Stomach (tissue), 9 donors: ENCODE measurements around the gene CNR2. TPM values are rescaled to one million over a fixed set of nuclear protein-coding genes. Genes with fewer than 3 reads are reported as not detected.

ENCODE experiments used
- DNase-seq, 2 donors: peaks; one replicate each; pipeline versions ENCODE4 v3.0.0 to v3.0.0-alpha.2; 2013 to 2019
- H3K27ac ChIP-seq, 5 donors: fragments of 200-600 bp in 4 of 5; sonication (generic) in 4 of 5; one replicate each; pipeline ENCODE4 v1.5.1; 2013 to 2019; ENCODE audit warnings: mild to moderate bottlenecking in 1 of 5, moderate library complexity in 1 of 5
- H3K27me3 ChIP-seq, 3 donors: fragments of 200-600 bp; sonication (generic); one replicate each; pipeline ENCODE4 v1.5.1; 2017 to 2019; ENCODE audit warnings: mixed run types in 1 of 3
- H3K36me3 ChIP-seq, 4 donors: fragments of 200-600 bp; sonication (generic); 1 replicate in 3 of 4; 2 replicates in 1 of 4; pipeline ENCODE4 v1.5.1; 2016 to 2019
- H3K4me1 ChIP-seq, 4 donors: fragments of 200-600 bp; sonication (generic); one replicate each; pipeline ENCODE4 v1.5.1; 2016 to 2019
- H3K4me3 ChIP-seq, 4 donors: fragments of 200-600 bp; sonication (generic) in 3 of 4; one replicate each; pipeline ENCODE4 v1.5.1; 2016 to 2019; ENCODE audit warnings: mild to moderate bottlenecking in 1 of 4
- H3K9me3 ChIP-seq, 4 donors: fragments of 200-600 bp; sonication (generic); one replicate each; pipeline ENCODE4 v1.5.1; 2016 to 2019
- EP300 ChIP-seq: sonication (generic); formaldehyde crosslinking; IDR thresholded peaks from one replicate; pipeline ENCODE4 v1.6.1; 2017; ENCODE audit warnings: antibody characterized with exemption
- POLR2A ChIP-seq, 4 donors: fragments of 450-650 bp; IDR thresholded peaks; one replicate each; pipeline ENCODE4 v1.6.1; 2016; ENCODE audit warnings: antibody characterized with exemption in 4 of 4, control low read depth in 2 of 4, mild to moderate bottlenecking in 1 of 4, moderate library complexity in 1 of 4
- POLR2AphosphoS5 ChIP-seq, 3 donors: sonication (generic); formaldehyde crosslinking; IDR thresholded peaks; one replicate each; pipeline ENCODE4 v1.6.1; 2016; ENCODE audit warnings: antibody characterized with exemption in 3 of 3
- WGBS, 5 donors: extraction: QIAGEN DNeasy Blood & Tissue Kit in 3 of 5; methylation state at CpG; one replicate each; pipeline versions ENCODE4 v1.1.5 to v1.1.7; 2013 to 2018; 5-methylcytosine and 5-hydroxymethylcytosine counted together
- intact Hi-C: fragments of 100-400 bp; cut with DNase I; formaldehyde crosslinking; loops from one replicate; pipeline ENCODE4 v1.15.1; 2023; ENCODE audit warnings: low total_unique reads
- polyA plus RNA-seq, 3 donors: library from polyadenylated mRNA; stranded (reverse); fragments of 200-250 nt; gene quantifications; one replicate each; pipeline ENCODE4 v1.2.3, GENCODE V29; 2013
- total RNA-seq, 5 donors: library from RNA; depleted of rRNA; stranded (reverse); fragments of >200 nt; gene quantifications; one replicate each; pipeline versions ENCODE4 v1.1.0 to v1.2.3, GENCODE V29; 2014 to 2016
- TF ChIP-seq, protein P1 (sequence below), 7 experiments: fragments of 450-650 bp in 4 of 7; fragments of 200-600 bp in 3 of 7; sonication (generic) in 3 of 7; IDR thresholded peaks; one replicate each; pipeline ENCODE4 v1.5.1; 2016 to 2019; ENCODE audit warnings: antibody characterized with exemption in 7 of 7, control low read depth in 2 of 7, mild to moderate bottlenecking in 1 of 7
- donor health status: healthy with polysubstance abuse.
- donor health status: Bipolar disorder and iron deficiency.
- donor health status: healthy.

CNR2 gene
- total and polyA plus RNA-seq, 8 donors, result 0.18 to 0.23 TPM; not detected in 6

DNA sequence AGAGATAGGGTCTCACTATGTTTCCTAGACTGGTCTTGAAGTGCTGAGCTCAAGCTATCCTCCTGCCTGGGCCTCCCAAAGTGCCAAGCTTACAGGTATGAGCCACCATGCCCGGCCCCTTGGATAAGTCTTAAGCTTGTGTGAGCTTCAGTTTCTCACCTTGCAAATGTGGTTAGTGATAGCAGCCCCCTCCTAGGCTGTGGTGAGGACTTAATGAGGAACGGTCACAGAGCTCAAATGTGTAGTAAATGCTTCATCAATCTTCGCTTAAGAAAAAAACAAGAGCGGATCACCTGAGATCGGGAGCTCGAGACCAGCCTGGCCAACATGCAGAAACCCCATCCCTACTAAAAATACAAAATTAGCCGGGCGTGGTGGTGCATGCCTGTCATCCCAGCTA lies 3.0 kb downstream of the CNR2 start:
- intact Hi-C loops, result no loop called here
- H3K9me3 ChIP-seq, result no peaks in the 10 kb centered on the region
- TF ChIP-seq EP300 (no peak), POLR2AphosphoS5 (IDR thresholded peaks at IDR 0.05) (no peak), POLR2A (IDR thresholded peaks at IDR 0.05) (no peak)
- TF ChIP-seq, protein P1, sequence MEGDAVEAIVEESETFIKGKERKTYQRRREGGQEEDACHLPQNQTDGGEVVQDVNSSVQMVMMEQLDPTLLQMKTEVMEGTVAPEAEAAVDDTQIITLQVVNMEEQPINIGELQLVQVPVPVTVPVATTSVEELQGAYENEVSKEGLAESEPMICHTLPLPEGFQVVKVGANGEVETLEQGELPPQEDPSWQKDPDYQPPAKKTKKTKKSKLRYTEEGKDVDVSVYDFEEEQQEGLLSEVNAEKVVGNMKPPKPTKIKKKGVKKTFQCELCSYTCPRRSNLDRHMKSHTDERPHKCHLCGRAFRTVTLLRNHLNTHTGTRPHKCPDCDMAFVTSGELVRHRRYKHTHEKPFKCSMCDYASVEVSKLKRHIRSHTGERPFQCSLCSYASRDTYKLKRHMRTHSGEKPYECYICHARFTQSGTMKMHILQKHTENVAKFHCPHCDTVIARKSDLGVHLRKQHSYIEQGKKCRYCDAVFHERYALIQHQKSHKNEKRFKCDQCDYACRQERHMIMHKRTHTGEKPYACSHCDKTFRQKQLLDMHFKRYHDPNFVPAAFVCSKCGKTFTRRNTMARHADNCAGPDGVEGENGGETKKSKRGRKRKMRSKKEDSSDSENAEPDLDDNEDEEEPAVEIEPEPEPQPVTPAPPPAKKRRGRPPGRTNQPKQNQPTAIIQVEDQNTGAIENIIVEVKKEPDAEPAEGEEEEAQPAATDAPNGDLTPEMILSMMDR (IDR thresholded peaks at IDR 0.05), result no peak
- no peak overlapping the region for H3K27ac ChIP-seq
- 88 to 93% (median 91%) methylated on average over 8 of the region's 8 CpGs for WGBS, 5 donors
- DNase-seq, result no peak
- no peak overlapping the region for H3K4me3 ChIP-seq
- no peaks in the 10 kb centered on the region for H3K36me3 ChIP-seq
- peaks cover 6 to 27% (median 9%) of the 10 kb centered on the region in 4 donors for H3K4me1 ChIP-seq
- H3K27me3 ChIP-seq, result peaks cover 0 to 13% (median 0%) of the 10 kb centered on the region in 3 donors

DNA sequence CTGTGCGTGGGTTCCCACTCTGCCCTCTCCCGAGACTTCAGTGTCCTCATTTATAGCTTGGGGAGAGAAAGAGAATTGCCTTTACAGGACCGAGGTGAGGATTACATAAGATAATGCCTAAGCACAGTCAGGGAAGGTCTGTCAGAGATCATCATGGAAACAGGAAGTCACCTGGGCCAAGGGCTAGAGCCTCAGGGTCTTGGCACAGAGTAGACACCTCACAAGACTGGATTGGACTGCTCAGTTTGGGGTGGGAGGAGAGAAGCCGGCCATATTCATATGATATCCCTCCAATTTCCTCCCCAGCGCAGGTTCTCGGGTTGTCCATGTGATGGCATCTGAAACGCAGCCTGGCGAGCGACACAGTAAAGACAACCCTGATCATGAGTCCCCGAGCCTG lies 3.8 kb downstream of the CNR2 start:
- intact Hi-C loops, result no loop called here
- Histone ChIP-seq H3K36me3 (no peaks in the 10 kb centered on the region), H3K4me3 (no peak overlapping the region), H3K4me1 (peaks cover 6 to 27% (median 9%) of the 10 kb centered on the region in 4 donors), H3K9me3 (no peaks in the 10 kb centered on the region), H3K27me3 (peaks cover 0 to 18% (median 0%) of the 10 kb centered on the region in 3 donors), H3K27ac (peak overlapping the region in 1 of 5 donors; percentile 12)
- TF ChIP-seq, protein P1 (IDR thresholded peaks at IDR 0.05), result no peak
- no peak for DNase-seq
- whole genome bisulfite sequencing, 5 donors, result 56 to 83% (median 75%) methylated on average over 9 to 10 of the region's 10 CpGs

DNA sequence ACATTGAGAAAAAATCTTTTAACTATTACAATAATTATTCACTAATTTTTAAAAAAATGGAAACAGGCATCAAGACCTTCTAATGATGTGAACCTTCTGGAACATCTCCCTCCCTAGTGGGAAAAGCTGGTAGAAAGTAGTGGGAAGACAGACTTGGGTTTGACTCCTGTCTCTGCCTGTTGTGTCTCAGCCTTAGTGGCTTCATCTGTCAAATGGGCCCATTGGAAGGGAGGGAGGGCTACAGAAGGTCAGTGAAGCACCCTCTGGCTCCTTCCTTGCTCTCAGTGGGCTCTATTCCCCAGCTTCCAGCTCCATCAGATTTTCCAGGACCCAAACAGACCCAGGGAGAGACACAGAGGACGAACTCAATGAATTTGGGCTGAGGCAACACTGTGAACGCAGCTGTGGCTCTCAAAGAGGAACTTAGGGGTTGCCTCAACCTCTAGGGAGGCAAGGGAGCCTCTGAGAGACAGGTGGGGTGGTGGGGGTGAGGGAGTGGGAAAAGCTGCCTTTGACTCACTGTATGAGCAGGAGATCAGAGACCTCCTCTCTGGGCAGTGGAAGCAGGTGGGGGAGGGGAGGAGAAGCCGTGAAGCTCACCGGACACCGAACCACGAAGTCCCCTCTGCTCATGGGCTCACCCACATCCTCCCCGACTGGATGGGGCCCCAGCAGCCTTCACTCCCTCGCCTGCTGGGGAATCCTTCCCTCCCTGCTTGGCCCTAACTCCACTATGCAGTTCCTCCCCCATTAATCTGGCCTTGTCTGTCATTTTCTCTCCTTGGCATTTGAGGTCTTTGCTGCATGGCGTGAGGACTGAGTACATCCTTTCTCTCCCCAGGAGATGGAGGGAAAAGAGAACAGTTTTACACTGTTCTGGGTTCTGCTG lies 4.5 kb downstream of the CNR2 start:
- intact Hi-C loops, result no loop called here
- no peaks in the 10 kb centered on the region for H3K36me3 ChIP-seq
- H3K27me3 ChIP-seq, result peaks cover 0 to 25% (median 4%) of the 10 kb centered on the region in 3 donors
- peak overlapping the region in 1 of 5 donors; percentile 12 for H3K27ac ChIP-seq
- TF ChIP-seq, protein P1 (IDR thresholded peaks at IDR 0.05), result no peak
- TF ChIP-seq POLR2A (IDR thresholded peaks at IDR 0.05), result no peak
- TF ChIP-seq POLR2AphosphoS5 (IDR thresholded peaks at IDR 0.05), result no peak
- no peak for TF ChIP-seq EP300
- H3K9me3 ChIP-seq, result no peaks in the 10 kb centered on the region
- DNase-seq, result peak in 1 of 2 donors; percentile 49
- H3K4me1 ChIP-seq, result peaks cover 6 to 23% (median 9%) of the 10 kb centered on the region in 4 donors
- WGBS, 5 donors, result 59 to 74% (median 61%) methylated on average over 6 to 9 of the region's 9 CpGs
- no peak overlapping the region for H3K4me3 ChIP-seq

DNA sequence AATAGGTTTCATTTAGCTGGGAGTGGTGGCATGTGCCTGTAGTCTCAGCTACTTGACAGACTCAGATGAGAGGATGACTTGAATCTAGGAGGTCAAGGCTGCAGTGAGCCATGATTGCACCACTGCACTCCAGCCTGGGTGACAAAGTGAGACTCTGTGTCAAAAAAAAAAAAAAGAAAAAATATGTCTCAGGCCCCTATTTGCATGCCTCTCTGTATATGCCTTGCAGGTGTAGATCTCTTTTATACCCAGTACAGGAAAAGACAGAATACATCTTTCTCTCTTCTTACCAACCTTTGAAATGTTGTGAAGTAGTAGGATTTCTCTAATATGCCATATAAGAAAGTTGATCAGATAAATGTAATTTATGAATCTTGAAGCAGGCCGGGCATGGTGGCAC lies 6.4 kb downstream of the CNR2 start:
- no peaks in the 10 kb centered on the region for H3K9me3 ChIP-seq
- TF ChIP-seq EP300, result no peak
- no peak for TF ChIP-seq POLR2AphosphoS5 (IDR thresholded peaks at IDR 0.05)
- TF ChIP-seq POLR2A (IDR thresholded peaks at IDR 0.05), result no peak
- TF ChIP-seq, protein P1 (IDR thresholded peaks at IDR 0.05), result no peak
- intact Hi-C loops, result no loop called here
- H3K4me3 ChIP-seq, result no peak overlapping the region
- H3K36me3 ChIP-seq, result no peaks in the 10 kb centered on the region
- peaks cover 11 to 28% (median 17%) of the 10 kb centered on the region in 4 donors for H3K4me1 ChIP-seq
- 68 to 91% (median 75%) methylated on average over 1 of the region's 1 CpG for WGBS, 5 donors
- DNase-seq, result no peak
- peaks cover 0 to 43% (median 12%) of the 10 kb centered on the region in 3 donors for H3K27me3 ChIP-seq
- no peak overlapping the region for H3K27ac ChIP-seq
